SK-N-SH (cell line): ENCODE data around the gene SULT1B1.

Experiments
- GABPA ChIP-seq: IDR thresholded peaks from 2 replicates; pipeline ENCODE4 v1.4.0; 2012; ENCODE audit warnings: low read depth, mild to moderate bottlenecking
- NRF1 ChIP-seq: IDR thresholded peaks from 2 replicates; pipeline ENCODE4 v1.6.1; 2012; ENCODE audit warnings: low read depth, mild to moderate bottlenecking, low read length
- RCOR1 ChIP-seq: fragments of 150-350 bp; IDR thresholded peaks from 2 replicates; pipeline ENCODE4 v1.6.1; 2017; ENCODE audit warnings: antibody characterized with exemption, low read length
- SIN3A ChIP-seq: IDR thresholded peaks from 2 replicates; pipeline ENCODE4 v1.6.1; 2012; ENCODE audit warnings: low read depth, mild to moderate bottlenecking, low read length, moderate library complexity, borderline replicate concordance
- TEAD4 ChIP-seq: IDR thresholded peaks from 2 replicates; pipeline ENCODE4 v1.4.0; 2012; ENCODE audit warnings: mild to moderate bottlenecking, borderline replicate concordance; ENCODE audit not compliant: insufficient read depth
- TF ChIP-seq, protein P1 (sequence below): fragments of 200-600 bp; sonication (generic); IDR thresholded peaks from 2 replicates; pipeline ENCODE4 v1.6.1; 2017; ENCODE audit warnings: antibody characterized with exemption, mild to moderate bottlenecking, moderate library complexity

DNA sequence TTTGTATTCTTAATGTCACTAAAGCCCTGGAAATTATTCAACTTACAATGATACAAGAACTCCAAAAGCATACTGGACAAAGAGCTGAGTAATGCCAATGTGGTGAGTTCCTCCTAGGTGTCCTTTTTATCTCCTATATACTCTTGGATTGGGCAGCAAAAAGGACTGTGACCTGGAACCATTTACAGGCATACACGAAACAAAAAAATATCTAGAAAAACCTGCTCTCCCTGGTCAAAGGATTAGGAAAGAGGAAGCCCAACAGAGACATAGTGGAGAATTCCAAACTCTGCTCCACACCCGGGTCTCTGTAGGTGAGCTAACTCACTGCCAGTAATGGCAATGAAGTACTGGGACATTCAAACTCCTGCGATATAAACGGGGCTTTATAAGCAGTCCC lies 25.3 kb downstream of the SULT1B1 start:
- TF ChIP-seq, protein P1, sequence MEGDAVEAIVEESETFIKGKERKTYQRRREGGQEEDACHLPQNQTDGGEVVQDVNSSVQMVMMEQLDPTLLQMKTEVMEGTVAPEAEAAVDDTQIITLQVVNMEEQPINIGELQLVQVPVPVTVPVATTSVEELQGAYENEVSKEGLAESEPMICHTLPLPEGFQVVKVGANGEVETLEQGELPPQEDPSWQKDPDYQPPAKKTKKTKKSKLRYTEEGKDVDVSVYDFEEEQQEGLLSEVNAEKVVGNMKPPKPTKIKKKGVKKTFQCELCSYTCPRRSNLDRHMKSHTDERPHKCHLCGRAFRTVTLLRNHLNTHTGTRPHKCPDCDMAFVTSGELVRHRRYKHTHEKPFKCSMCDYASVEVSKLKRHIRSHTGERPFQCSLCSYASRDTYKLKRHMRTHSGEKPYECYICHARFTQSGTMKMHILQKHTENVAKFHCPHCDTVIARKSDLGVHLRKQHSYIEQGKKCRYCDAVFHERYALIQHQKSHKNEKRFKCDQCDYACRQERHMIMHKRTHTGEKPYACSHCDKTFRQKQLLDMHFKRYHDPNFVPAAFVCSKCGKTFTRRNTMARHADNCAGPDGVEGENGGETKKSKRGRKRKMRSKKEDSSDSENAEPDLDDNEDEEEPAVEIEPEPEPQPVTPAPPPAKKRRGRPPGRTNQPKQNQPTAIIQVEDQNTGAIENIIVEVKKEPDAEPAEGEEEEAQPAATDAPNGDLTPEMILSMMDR = no peak
- TF ChIP-seq SIN3A (no peak), NRF1 (no peak), GABPA (no peak), RCOR1 (no peak), TEAD4 (no peak)
